ENCODE results near the gene P2RX7.
"Not testable (repeated sequence)": the region's sequence is repeated elsewhere in the genome, so short reads cannot be mapped to it uniquely, and the experiment has no call there.

GRCh38 chr12:121158728-121159351, 26.2 kb downstream of the P2RX7 start:
- not testable (repeated sequence) for TF ChIP-seq CTCF (IDR thresholded peaks at IDR 0.05; ENCODE audit: insufficient read depth, low read length); POLR2AphosphoS5 (IDR thresholded peaks at IDR 0.05; ENCODE audit: low read depth); REST (IDR thresholded peaks at IDR 0.05; ENCODE audit: insufficient replicate concordance, low read depth); GABPA (IDR thresholded peaks at IDR 0.05; ENCODE audit: low read depth)

All from HL-60 (cell line).